Osteocyte (in vitro differentiated cells): ENCODE data around the gene FOXJ3. TPM values are rescaled to one million over a fixed set of nuclear protein-coding genes. Genes with fewer than 3 reads are reported as not detected.

ENCODE experiments used
- DNase-seq: peaks from one replicate; pipeline ENCODE4 v3.0.0; 2021; ENCODE audit warnings: mixed read lengths; ENCODE audit not compliant: unreplicated experiment; ENCODE audit errors: extremely low spot score
- H3K27ac Mint-ChIP-seq: one replicate; pipeline ENCODE4 v1.8.0; 2021; ENCODE audit warnings: mild to moderate bottlenecking, mixed read lengths; ENCODE audit not compliant: unreplicated experiment
- H3K27me3 Mint-ChIP-seq: one replicate; pipeline ENCODE4 v1.8.0; 2021; ENCODE audit warnings: mixed read lengths; ENCODE audit not compliant: unreplicated experiment
- H3K36me3 Mint-ChIP-seq: one replicate; pipeline ENCODE4 v1.8.0; 2021; ENCODE audit warnings: mixed read lengths; ENCODE audit not compliant: unreplicated experiment
- H3K4me1 Mint-ChIP-seq: one replicate; pipeline ENCODE4 v1.8.0; 2021; ENCODE audit warnings: mixed read lengths; ENCODE audit not compliant: unreplicated experiment
- H3K4me3 Mint-ChIP-seq: one replicate; pipeline ENCODE4 v1.8.0; 2021; ENCODE audit warnings: mild to moderate bottlenecking, moderate library complexity, mixed read lengths; ENCODE audit not compliant: unreplicated experiment
- H3K9me3 Mint-ChIP-seq: one replicate; pipeline ENCODE4 v1.8.0; 2021; ENCODE audit warnings: mixed read lengths; ENCODE audit not compliant: unreplicated experiment
- CTCF ChIP-seq: fragments of 200-600 bp; sonication (generic); IDR thresholded peaks from 2 replicates; pipeline ENCODE4 v1.5.0; 2021; ENCODE audit warnings: antibody characterized with exemption, mild to moderate bottlenecking, moderate library complexity
- total RNA-seq: library from RNA; stranded (reverse); gene quantifications from 2 replicates; pipeline ENCODE4 v1.2.1, GENCODE V29; 2021

FOXJ3 gene
- total RNA-seq, 1 donor from 2014 or later, result 34.6 TPM

- Mint-ChIP-seq H3K9me3 (peaks cover 10% of the 10 kb centered on the region), H3K4me1 (no peaks in the 10 kb centered on the region), H3K27ac (no peak overlapping the region), H3K4me3 (no peak overlapping the region), H3K27me3 (no peaks in the 10 kb centered on the region), H3K36me3 (peaks cover 19% of the 10 kb centered on the region)
- DNase-seq, result no peak
- TF ChIP-seq CTCF, result no peak
These were observed 67.1 kb downstream of the FOXJ3 start for GRCh38 chr1:42267904-42268303.

DNA sequence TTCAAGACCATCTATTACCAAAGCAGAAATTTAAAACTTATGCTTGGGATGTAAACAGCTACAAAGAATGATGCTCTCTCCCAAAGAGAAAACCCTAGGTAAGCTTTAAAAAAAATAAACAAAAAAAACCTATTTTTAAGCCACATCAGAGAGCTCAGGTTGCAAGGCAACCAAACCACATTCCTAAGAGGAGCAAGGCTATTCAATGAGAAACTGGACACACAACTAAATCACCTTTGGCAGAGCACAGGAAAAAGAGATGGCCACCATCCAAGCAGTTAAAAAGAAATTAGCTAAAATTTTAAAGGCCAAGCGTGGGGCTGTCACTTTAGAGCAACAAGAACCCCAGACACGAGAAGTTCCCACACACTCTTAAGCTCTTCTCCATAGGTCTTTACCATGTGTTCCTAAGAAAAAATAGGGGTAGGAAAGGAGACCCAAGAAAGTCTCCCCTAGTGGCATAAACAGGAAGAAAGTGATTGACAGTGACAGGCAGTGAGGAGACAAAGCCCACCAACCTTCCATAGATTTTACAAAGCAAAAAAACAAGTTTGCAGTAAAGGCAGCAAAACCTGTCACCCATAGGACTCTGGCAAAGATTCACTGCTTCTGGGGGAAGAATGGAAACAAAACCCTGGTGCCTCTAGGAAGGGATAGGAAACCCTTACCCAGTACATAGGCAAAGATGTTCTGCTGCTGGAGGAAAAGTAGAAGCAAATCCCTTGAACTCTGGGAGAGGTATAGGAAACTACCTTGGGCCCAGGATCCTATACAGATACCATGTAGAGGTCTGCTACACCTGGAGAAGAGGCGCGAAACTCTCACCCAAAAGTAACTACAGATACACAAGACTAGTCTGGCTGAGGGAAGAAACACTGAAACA, 68.5 kb downstream of the FOXJ3 start:
- H3K9me3 Mint-ChIP-seq, result peaks cover 10% of the 10 kb centered on the region
- H3K27ac Mint-ChIP-seq, result no peak overlapping the region
- H3K27me3 Mint-ChIP-seq, result no peaks in the 10 kb centered on the region
- H3K4me1 Mint-ChIP-seq, result no peaks in the 10 kb centered on the region
- no peak for DNase-seq
- TF ChIP-seq CTCF, result no peak
- no peak overlapping the region for H3K4me3 Mint-ChIP-seq
- peaks cover 22% of the 10 kb centered on the region for H3K36me3 Mint-ChIP-seq

DNA sequence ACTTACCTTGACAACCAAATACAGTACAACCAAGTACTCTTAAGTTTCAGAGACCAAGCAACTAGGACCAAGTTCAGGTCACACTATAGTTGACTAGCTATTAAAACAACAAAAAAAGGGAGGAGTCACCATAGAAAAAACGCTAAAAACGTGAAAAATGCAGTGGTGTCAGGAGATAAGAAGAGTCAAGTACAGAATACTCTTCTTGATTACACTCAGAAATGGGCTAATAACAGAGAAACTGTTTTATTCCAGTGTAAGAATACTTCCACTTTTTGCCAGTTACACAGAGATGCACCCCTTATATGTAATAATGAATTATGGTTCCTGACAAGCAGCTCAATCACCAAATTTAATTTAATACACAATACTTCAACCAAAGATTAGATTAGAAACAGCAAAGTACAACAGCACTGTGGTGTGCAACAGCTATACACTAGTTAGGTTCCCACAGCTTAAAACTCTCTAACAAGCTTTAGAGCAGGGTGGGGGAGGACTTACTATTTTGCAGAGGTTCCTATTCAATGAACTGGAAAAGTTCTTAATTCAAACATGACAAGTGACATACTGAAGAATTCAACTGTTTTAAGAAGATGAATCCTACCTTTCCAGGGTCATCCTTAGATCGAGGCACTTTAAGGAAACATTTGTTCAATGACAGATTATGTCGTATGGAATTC, 70.4 kb downstream of the FOXJ3 start:
- peaks cover 2% of the 10 kb centered on the region for H3K4me1 Mint-ChIP-seq
- peaks cover 25% of the 10 kb centered on the region for H3K36me3 Mint-ChIP-seq
- H3K9me3 Mint-ChIP-seq, result peaks cover 10% of the 10 kb centered on the region

GRCh38 chr1:42263019-42263418, 72.0 kb downstream of the FOXJ3 start:
- Mint-ChIP-seq H3K36me3 (peaks cover 23% of the 10 kb centered on the region), H3K27ac (no peak overlapping the region)

More for the DNA sequence above, 70.4 kb downstream of the FOXJ3 start:
- DNase-seq, result no peak
- Mint-ChIP-seq H3K4me3 (no peak overlapping the region), H3K27me3 (no peaks in the 10 kb centered on the region), H3K27ac (no peak overlapping the region)
- TF ChIP-seq CTCF, result no peak

More at GRCh38 chr1:42263019-42263418, 72.0 kb downstream of the FOXJ3 start:
- no peak for TF ChIP-seq CTCF
- Mint-ChIP-seq H3K4me3 (no peak overlapping the region), H3K4me1 (peaks cover 5% of the 10 kb centered on the region), H3K27me3 (no peaks in the 10 kb centered on the region), H3K9me3 (peaks cover 7% of the 10 kb centered on the region)
- no peak for DNase-seq
